Urinary bladder (tissue), 4 donors: ENCODE results near the gene ZNF444. TPM values are rescaled to one million over a fixed set of nuclear protein-coding genes. Genes with fewer than 3 reads are reported as not detected.
"Not testable (repeated sequence)": the region's sequence is repeated elsewhere in the genome, so short reads cannot be mapped to it uniquely, and the experiment has no call there.

Experiments
- DNase-seq: peaks from one replicate; pipeline ENCODE4 v3.0.0-alpha.2; 2015; ENCODE audit errors: extremely low spot score
- H3K27ac ChIP-seq: one replicate; pipeline ENCODE4 v1.5.1; 2013; ENCODE audit warnings: low read depth, mild to moderate bottlenecking, moderate library complexity
- H3K36me3 ChIP-seq: one replicate; pipeline ENCODE4 v1.6.1; 2013; ENCODE audit warnings: mild to moderate bottlenecking, moderate library complexity; ENCODE audit not compliant: insufficient read depth
- H3K4me1 ChIP-seq: one replicate; pipeline ENCODE4 v1.6.1; 2013; ENCODE audit warnings: mild to moderate bottlenecking, moderate library complexity; ENCODE audit not compliant: insufficient read depth
- H3K4me3 ChIP-seq: one replicate; pipeline ENCODE4 v1.5.1; 2013; ENCODE audit warnings: low read depth, low read length
- WGBS: extraction: QIAGEN DNeasy Blood & Tissue Kit; methylation state at CpG from one replicate; pipeline ENCODE4 v1.1.7; 2013; 5-methylcytosine and 5-hydroxymethylcytosine counted together
- polyA plus RNA-seq: library from polyadenylated mRNA; stranded (reverse); fragments of 200-250 nt; gene quantifications from one replicate; pipeline ENCODE4 v1.2.3, GENCODE V29; 2013
- total RNA-seq: library from RNA; depleted of rRNA; stranded (reverse); fragments of >200 nt; gene quantifications from one replicate; pipeline ENCODE4 v1.2.3, GENCODE V29; 2014
- donor health status: healthy with polysubstance abuse.
- donor health status: healthy.

ZNF444 gene
- total and polyA plus RNA-seq, 2 donors: 11.7 to 44.5 TPM

- Histone ChIP-seq H3K4me3 (no peak overlapping the region), H3K27ac (no peak overlapping the region), H3K4me1 (no peaks in the 10 kb centered on the region), H3K36me3 (no peaks in the 10 kb centered on the region)
- 87% methylated on average over 34 of the region's 34 CpGs for WGBS
- DNase-seq: no peak
These were observed 39.1 kb upstream of the ZNF444 start for GRCh38 chr19:56101746-56102535.

DNA sequence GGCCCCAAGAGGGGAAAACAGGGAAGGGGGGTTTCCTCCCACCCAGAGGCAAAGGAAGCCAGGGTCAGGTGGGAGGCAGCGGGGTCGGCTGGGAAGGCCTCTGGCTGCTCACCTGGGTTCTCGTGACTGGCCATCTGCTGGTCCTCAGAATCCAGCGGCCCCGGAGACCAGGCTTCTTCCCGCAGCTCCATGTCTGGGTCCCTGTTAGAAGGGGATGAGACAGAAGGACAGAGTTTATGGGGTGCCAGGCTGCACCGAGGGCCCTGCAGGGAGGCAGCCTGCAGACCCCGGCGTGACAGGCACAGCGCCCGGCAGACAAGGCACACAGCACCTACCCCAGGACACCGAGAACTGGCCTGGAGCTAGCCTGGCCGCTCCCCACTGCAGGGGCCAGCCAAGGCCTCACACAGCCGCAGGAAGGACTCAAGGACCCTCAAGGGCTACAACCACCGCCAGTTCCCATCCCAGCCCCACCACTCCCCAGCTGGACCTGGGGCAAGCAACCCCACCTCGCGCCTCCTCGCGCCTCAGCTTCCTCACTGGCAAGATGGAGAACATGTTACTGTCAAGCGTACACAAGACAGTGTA lies 38.0 kb upstream of the ZNF444 start:
- no peak overlapping the region for H3K4me3 ChIP-seq
- no peaks in the 10 kb centered on the region for H3K4me1 ChIP-seq
- 82% methylated on average over 20 of the region's 20 CpGs for WGBS
- no peak for DNase-seq
- H3K27ac ChIP-seq: no peak overlapping the region
- no peaks in the 10 kb centered on the region for H3K36me3 ChIP-seq

DNA sequence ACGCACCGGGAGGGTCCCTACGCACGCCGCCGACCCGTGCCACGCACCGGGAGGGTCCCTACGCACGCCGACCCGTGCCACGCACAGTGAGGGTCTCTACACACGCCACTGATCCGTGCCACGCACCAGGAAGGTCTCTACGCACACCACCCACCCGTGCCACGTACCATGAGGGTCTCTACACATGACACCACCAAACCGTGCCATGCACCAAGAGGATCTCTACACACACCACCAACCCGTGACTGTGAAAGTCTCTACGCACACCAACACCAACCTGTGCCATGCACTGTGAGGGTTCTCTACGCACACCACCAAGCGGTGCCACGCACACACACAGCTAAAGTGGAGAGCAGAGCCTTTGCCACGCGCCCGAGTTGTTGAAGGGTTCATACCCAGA lies 36.7 kb upstream of the ZNF444 start:
- Histone ChIP-seq H3K27ac (no peak overlapping the region), H3K4me1 (peaks cover 2% of the 10 kb centered on the region), H3K36me3 (no peaks in the 10 kb centered on the region), H3K4me3 (no peak overlapping the region)
- WGBS: 97% methylated on average over 26 of the region's 29 CpGs
- DNase-seq: no peak

DNA sequence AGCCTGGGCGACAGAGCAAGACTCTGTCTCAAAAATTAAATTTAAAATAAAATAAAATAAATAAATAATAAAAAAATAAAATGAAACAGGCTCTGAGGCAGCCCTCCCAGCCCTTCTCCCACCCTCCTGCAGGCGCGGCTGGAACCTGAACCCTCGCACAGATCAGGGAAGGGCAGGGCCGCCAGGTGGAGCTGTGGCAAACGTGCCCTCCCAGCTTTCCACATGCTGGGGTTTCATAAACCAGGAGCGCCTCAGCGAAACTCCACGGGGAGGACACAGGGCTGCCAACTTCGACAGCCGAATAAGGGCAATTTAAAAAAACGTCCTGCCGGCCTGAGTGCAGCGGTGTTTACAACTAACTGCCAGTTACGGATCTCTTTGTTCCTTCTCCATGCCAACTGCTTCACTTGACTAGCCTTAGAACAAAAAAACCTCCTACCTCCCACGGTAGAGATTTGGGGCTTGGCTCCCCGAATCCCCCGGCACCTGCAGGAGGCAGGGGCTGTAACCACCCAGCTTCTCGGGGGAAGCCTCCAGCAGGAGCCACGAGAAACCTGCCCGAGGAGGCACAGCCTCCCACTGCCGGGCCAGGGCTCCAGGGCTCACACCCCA lies 35.9 kb upstream of the ZNF444 start:
- Histone ChIP-seq H3K36me3 (no peaks in the 10 kb centered on the region), H3K4me3 (no peak overlapping the region), H3K4me1 (peaks cover 2% of the 10 kb centered on the region), H3K27ac (no peak overlapping the region)
- DNase-seq: no peak
- 23% methylated on average over 22 of the region's 22 CpGs for WGBS

GRCh38 chr19:56105831-56106396 lies 35.2 kb upstream of the ZNF444 start:
- H3K4me1 ChIP-seq, H3K4me3 ChIP-seq, DNase-seq, H3K27ac ChIP-seq, H3K36me3 ChIP-seq: not testable (repeated sequence)
- 94% methylated on average over 61 of the region's 61 CpGs for WGBS

GRCh38 chr19:56106397-56106849 lies 34.7 kb upstream of the ZNF444 start:
- 89% methylated on average over 27 of the region's 27 CpGs for WGBS
- Histone ChIP-seq H3K4me3 (no peak overlapping the region), H3K36me3 (no peaks in the 10 kb centered on the region), H3K27ac (no peak overlapping the region), H3K4me1 (peaks cover 2% of the 10 kb centered on the region)
- no peak for DNase-seq

DNA sequence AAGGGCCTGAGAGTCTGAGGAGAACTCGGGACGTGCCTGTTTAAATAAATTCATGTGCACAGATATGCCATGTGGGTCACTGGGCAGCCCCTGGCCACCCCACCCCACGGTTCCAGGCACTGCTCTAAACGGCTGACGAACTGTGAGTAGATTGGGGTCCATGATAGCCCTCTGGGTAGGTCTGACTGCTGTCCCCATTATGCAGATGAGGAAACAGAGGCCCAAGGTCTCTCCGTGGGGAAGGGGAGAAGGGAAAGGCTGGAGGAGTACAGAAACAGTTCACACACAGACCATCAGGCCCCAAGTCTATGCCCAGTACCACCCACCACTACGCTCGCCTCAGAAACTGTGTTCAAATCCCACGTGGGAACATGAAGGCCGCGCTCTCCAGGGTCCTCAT lies 34.1 kb upstream of the ZNF444 start:
- Histone ChIP-seq H3K27ac (no peak overlapping the region), H3K4me1 (peaks cover 2% of the 10 kb centered on the region), H3K36me3 (no peaks in the 10 kb centered on the region), H3K4me3 (no peak overlapping the region)
- DNase-seq: no peak
- 88% methylated on average over 11 of the region's 11 CpGs for WGBS

- Histone ChIP-seq H3K4me3 (no peak overlapping the region), H3K4me1 (peaks cover 2% of the 10 kb centered on the region), H3K36me3 (no peaks in the 10 kb centered on the region), H3K27ac (no peak overlapping the region)
- 65% methylated on average over 27 of the region's 27 CpGs for WGBS
- DNase-seq: no peak
These were observed 33.3 kb upstream of the ZNF444 start for GRCh38 chr19:56107626-56108351.

DNA sequence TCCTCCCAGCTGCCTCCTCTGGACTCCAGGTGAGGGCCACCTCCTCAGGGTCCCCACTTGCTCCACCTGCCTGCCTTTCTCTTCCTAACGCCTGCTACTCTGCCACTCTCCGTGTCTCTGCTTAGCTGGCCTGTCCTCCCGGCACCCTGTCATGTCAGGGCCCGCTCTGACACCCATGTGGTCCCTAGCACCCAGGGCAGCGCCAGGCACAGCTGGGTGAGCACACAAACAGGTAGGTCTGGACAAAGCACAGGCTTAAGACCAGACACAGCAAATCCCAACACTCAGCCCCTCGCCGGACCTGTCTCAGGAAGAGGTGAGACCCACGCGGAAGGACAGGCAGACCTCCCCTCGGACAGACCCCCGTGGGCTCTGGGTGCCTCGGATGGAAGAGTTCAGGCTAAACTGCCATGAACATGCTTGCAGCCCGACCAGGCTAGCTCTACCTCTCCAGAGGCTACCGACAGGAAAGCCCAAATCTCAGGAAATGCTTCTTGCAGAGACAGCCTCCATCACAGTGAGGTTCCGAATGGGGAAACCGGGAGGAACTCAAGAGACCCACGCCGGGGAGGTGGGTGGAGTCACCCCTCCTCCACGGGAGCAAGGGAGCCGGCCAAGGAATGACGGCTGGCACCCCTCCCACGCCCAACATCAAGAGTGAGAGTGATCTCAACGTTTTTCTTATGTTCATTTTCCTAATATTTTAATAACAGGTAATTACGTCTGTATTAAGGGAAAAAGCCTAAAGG lies 32.5 kb upstream of the ZNF444 start:
- 21% methylated on average over 24 of the region's 24 CpGs for WGBS
- Histone ChIP-seq H3K4me3 (no peak overlapping the region), H3K36me3 (no peaks in the 10 kb centered on the region), H3K27ac (no peak overlapping the region), H3K4me1 (peaks cover 2% of the 10 kb centered on the region)
- DNase-seq: peak; percentile 23

GRCh38 chr19:56109226-56109625 lies 31.9 kb upstream of the ZNF444 start:
- Histone ChIP-seq H3K36me3 (no peaks in the 10 kb centered on the region), H3K4me3 (no peak overlapping the region), H3K4me1 (peaks cover 2% of the 10 kb centered on the region), H3K27ac (no peak overlapping the region)
- DNase-seq: no peak
- WGBS: 35% methylated on average over 13 of the region's 13 CpGs

DNA sequence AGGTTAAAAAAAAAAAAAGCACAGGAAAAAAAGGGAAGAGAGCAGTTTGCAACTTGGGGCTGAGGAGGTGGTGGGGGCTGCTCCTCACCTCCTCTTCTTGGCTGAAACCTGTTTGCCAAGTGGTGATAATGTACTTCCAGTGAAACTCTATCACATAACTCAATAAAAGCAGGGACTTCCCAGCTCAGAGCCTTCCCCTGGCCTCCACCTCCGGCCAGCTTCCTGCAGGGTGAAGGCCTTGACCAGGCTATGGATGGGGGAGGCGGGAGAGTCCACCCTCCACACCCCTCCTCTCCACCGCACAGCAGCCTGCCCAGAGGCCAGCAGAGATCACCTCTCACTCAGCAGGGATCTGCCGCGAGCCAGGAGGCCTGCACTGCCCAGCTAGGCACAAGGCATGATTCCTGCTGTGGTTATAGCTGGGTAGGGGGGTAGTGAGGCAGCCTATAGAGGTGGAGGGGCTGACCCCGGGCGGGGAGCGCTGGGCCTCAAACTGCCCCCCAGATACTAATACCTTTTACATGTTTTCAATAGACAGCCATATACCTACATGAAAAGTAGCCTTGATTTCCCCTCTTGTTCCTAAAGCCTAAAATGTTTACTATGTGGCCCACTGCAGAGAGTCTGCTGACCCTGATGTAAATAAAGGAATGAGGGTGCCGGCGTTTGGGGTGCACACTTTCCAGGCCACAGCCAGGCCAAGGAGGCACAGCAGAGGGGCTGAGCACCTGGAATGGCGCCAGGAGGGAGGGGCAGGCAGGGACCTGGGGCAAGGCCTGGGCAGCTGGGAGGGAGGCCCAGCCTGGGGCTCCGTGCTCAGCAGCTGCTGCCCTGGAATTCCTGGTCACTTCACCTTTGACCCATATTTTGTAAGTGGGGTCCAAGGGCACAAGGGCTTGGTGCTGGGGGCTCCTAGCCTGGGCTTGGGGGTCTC lies 30.3 kb upstream of the ZNF444 start:
- H3K4me1 ChIP-seq: peaks cover 2% of the 10 kb centered on the region
- H3K36me3 ChIP-seq: peaks cover 1% of the 10 kb centered on the region
- peak overlapping the region; percentile 0 for H3K27ac ChIP-seq

More for the DNA sequence above, 30.3 kb upstream of the ZNF444 start:
- no peak for DNase-seq
- 25% methylated on average over 12 of the region's 12 CpGs for WGBS
- H3K4me3 ChIP-seq: no peak overlapping the region
